GM19193 (cell line): ENCODE measurements around the gene KRT34.
"Not testable (repeated sequence)": the region's sequence is repeated elsewhere in the genome, so short reads cannot be mapped to it uniquely, and the experiment has no call there.

Experiments used
- POLR2A ChIP-seq: IDR thresholded peaks from 4 replicates; pipeline ENCODE4 v1.6.1; 2011; ENCODE audit not compliant: insufficient read depth, insufficient read length; ENCODE audit errors: extremely low read depth

Gene KRT34

GRCh38 chr17:41391535-41391934 is 9.4 kb upstream of the KRT34 start:
- no peak for TF ChIP-seq POLR2A

- no peak for TF ChIP-seq POLR2A
These were observed 8.4 kb upstream of the KRT34 start for GRCh38 chr17:41390411-41390938.

GRCh38 chr17:41387670-41388069 is 5.6 kb upstream of the KRT34 start:
- no peak for TF ChIP-seq POLR2A

GRCh38 chr17:41386227-41386626 is 4.1 kb upstream of the KRT34 start:
- no peak for TF ChIP-seq POLR2A

GRCh38 chr17:41383690-41384089 is 1.6 kb upstream of the KRT34 start:
- TF ChIP-seq POLR2A: no peak

GRCh38 chr17:41382394-41382793 is 288 bp upstream of the KRT34 start:
- no peak for TF ChIP-seq POLR2A

GRCh38 chr17:41377546-41377945 is 4.6 kb downstream of the KRT34 start:
- no peak for TF ChIP-seq POLR2A

- no peak for TF ChIP-seq POLR2A
These were observed 12.4 kb downstream of the KRT34 start, which contains the start of gene KRT33B for GRCh38 chr17:41369713-41370112. TSS of gene KRT33B (minus strand) at chr17:41369813. CDS start at chr17:41369750, 63 bp downstream.

GRCh38 chr17:41369023-41369422 is 13.1 kb downstream of the KRT34 start:
- no peak for TF ChIP-seq POLR2A

- TF ChIP-seq POLR2A: no peak
These were observed 14.6 kb downstream of the KRT34 start for GRCh38 chr17:41367426-41368075.

- no peak for TF ChIP-seq POLR2A
These were observed 16.0 kb downstream of the KRT34 start for GRCh38 chr17:41366070-41366469.

- TF ChIP-seq POLR2A: no peak
These were observed 18.2 kb downstream of the KRT34 start for GRCh38 chr17:41363881-41364280.

- TF ChIP-seq POLR2A: no peak
These were observed 21.7 kb downstream of the KRT34 start for GRCh38 chr17:41360296-41360995.

- TF ChIP-seq POLR2A: no peak
These were observed 27.6 kb downstream of the KRT34 start for GRCh38 chr17:41354536-41354935.

GRCh38 chr17:41352597-41353366 is 29.3 kb downstream of the KRT34 start:
- no peak for TF ChIP-seq POLR2A

GRCh38 chr17:41351177-41351576 is 30.9 kb downstream of the KRT34 start:
- TF ChIP-seq POLR2A: no peak

- TF ChIP-seq POLR2A: not testable (repeated sequence)
These were observed 31.7 kb downstream of the KRT34 start, which contains the start of gene KRT33A for GRCh38 chr17:41350381-41350878. TSS of gene KRT33A (minus strand) at chr17:41350828. CDS start at chr17:41350767, 61 bp downstream.
